Fibroblast of mammary gland (primary cell): Measurements from ENCODE around the gene GMDS.

Experiments used
- DNase-seq: peaks from one replicate; pipeline ENCODE4 v3.0.0-alpha.2; 2010; ENCODE audit warnings: low read depth
- H3K4me3 ChIP-seq: 2 replicates; pipeline ENCODE4 v1.5.1; 2011; ENCODE audit warnings: low read depth, mild to moderate bottlenecking, low read length, moderate library complexity; ENCODE audit not compliant: control insufficient read depth
- CTCF ChIP-seq: conservative IDR thresholded peaks from 2 replicates; pipeline ENCODE4 v1.5.1; 2011; ENCODE audit warnings: low read depth, low read length, inconsistent platforms; ENCODE audit not compliant: control insufficient read depth, insufficient read depth

Gene GMDS

DNA sequence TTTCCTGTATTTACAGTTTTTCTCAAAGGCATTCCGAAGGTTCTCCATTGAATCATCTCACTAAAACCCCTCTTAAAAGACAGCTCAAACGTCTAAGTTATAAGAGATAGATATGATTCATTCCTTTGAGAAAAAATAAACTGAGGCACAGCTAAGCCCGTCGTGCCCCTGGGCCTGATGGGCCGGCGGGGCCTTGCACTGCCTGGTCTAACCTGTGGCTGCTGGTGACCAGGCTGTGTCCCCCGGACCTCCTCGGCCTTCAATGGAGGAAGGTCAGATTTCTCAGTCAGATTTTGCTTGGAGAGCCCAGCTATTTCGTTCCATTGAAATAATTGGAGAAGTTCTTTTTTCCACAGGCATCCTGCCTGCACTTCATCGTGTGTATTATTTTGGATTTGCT, 647.0 kb downstream of the GMDS start:
- no peak for DNase-seq
- no peak overlapping the region for H3K4me3 ChIP-seq
- no peak for TF ChIP-seq CTCF

- peak; percentile 74 for DNase-seq
- TF ChIP-seq CTCF = no peak
- H3K4me3 ChIP-seq = no peak overlapping the region
These were observed 647.5 kb downstream of the GMDS start for GRCh38 chr6:1597924-1598323.

DNA sequence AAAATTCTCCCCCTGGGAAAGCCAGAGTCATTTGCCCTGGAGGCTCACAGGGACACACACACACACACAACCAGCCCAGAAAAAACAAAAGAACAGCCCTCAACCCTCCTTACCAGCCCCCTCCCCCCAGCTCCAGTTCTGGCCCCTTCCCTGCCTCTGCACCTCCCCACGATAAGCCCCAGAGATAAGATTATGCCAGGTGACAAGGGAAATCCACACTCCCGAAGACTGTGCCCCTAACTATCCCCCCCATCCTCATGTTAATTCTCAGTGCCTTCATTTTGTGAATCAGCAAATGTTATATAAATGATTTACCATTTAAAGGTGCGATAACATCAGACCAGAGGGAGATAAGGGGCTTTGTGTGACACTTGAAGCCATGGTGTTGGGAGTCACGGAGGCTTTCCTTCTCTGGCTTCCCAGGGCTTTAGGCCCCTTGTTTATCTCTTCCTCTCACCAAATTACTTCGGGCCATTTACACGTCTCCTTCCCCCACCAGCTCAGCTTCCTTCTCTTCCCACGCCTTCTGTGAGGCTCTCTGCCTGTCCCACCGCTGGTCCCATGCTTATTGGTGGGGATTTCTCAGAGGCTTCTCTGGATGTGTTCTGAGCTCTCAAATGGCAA, 648.2 kb downstream of the GMDS start:
- TF ChIP-seq CTCF = no peak
- no peak overlapping the region for H3K4me3 ChIP-seq
- no peak for DNase-seq

DNA sequence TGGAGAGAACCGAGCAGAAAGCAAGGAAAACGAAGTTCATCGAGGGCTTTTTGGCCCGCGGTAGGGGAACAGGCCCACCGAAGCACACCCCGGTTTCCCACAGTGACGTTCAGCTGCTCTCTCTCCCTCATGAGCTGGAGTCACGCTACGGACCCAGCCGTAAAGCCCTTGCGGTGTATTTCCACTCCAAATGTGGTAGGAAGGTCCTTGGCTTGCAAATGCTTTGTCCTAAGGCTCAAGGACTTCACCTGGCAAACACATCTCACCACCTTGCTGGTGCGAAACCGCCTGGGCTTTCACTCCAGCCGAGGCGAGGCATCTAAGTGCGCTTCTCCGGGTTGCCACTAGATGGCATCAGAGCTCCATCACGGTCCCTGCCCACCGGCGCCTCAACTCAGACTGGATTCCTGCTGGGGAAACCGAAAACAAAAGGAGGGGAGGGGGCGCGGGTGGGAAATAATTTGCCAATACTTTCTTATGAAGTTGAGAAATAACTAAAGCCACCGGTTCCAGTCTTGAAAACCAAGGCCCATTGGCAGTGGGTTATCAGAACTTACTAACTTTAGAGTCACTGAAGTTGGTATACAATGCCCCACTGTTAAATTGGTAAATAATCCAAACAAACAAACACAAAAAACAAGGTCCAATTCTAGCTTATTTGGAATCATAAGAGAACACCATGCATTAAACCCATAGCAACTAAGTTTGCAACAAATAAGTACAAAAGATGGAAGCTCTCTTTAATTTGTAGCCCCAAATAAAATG, 649.1 kb downstream of the GMDS start:
- DNase-seq = peak; percentile 49
- no peak overlapping the region for H3K4me3 ChIP-seq
- peak; percentile 83 for TF ChIP-seq CTCF

DNA sequence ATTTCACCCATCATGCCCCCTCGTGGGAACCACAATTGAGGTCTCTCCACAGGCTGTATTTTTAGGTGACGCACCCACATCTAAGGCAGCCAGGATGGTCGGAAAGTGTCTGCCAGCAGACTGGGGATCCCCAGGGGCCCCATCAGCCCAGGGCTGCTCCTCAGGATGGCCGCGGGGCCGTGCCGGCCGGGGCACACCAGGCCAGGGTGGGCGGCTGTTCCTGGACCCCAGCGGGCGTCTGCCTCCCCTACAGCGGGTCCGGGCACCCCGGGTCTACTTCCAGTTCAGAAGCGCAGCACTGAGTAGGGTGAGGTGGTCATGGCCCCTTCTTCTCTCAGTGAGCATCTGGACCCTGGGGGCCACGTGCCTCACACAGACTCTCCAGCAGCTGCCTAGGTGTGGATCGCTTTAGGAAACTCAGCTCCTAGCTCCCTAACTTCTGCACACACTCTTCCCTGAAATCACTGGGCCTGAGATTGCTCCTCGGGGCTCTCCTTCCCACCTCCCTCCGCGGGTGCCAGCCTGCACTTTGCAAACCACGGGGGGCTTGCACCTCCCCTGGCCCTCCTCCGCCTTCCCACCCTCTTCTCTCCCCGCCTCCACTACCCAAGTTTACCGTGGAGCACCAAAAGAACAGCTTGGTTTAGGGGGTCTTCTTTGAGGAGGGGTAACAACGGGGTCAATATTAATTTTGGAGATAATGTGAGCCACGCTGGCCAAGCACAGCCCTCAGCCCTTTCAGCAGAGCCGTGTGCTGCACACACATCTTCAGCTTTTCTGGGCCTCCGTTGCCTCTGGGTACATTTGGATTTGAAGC, 649.9 kb downstream of the GMDS start:
- no peak for TF ChIP-seq CTCF
- no peak overlapping the region for H3K4me3 ChIP-seq
- DNase-seq = no peak

DNA sequence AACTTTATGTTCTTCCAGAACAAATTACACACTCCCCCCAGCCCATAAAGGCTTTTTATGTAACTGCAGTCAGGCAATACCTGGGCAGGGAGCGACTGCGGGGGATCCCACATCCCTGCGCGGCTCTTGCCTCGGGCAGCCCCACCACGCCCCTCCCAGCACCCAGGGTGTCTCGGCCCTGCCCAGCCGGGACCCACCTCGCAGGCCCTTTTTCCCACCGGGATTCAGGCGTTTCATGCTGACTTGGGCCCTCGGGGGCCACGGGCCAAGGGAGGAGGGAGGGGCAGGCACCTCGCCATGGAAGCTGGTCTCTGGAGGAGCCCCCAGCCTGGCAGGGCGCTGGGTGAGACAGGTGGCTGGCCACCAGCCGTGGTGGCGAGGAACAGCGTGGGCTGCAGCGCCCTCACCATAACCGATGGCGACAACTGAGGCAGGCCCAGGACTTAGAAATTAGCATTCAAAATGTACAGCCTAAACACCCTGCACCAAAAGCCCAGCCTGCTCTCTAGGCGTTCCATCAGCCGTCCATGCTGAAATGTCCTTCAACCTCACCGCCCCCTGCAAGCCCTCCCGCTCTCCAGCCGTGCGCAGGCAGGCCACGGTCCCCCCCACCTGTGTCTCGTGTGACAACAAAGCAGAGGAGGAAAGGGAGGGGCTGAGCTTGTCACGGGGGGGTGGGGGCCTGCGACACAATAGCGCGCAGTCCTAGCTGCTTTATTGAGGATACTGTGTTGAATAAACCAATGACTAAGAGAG, 650.8 kb downstream of the GMDS start:
- no peak for TF ChIP-seq CTCF
- DNase-seq = no peak
- H3K4me3 ChIP-seq = no peak overlapping the region
